Testis (tissue), 3 donors: ENCODE results near the gene HOMER3. TPM values are rescaled to one million over a fixed set of nuclear protein-coding genes. Genes with fewer than 3 reads are reported as not detected.

Source experiments
- DNase-seq: peaks from one replicate; pipeline ENCODE4 v3.0.0-alpha.2; 2019
- H3K27ac ChIP-seq, 2 donors: fragments of 200-600 bp; sonication (generic); one replicate each; pipeline ENCODE4 v1.5.1; 2019
- H3K27me3 ChIP-seq: fragments of 200-600 bp; sonication (generic); one replicate; pipeline ENCODE4 v1.5.1; 2019
- H3K36me3 ChIP-seq: fragments of 200-600 bp; sonication (generic); one replicate; pipeline ENCODE4 v1.5.1; 2017; ENCODE audit warnings: low read depth; ENCODE audit errors: missing control alignments
- H3K4me1 ChIP-seq: fragments of 200-600 bp; sonication (generic); one replicate; pipeline ENCODE4 v1.5.1; 2019
- H3K4me3 ChIP-seq, 2 donors: fragments of 200-600 bp; sonication (generic); one replicate each; pipeline ENCODE4 v1.5.1; 2017 to 2019
- H3K9me3 ChIP-seq: fragments of 200-600 bp; sonication (generic); one replicate; pipeline ENCODE4 v1.5.1; 2017
- POLR2A ChIP-seq: fragments of 450-650 bp; IDR thresholded peaks from one replicate; pipeline ENCODE4 v1.6.1; 2017; ENCODE audit warnings: antibody characterized with exemption, mild to moderate bottlenecking, moderate library complexity
- WGBS, 2 donors: methylation state at CpG; one replicate each; pipeline ENCODE4 v1.1.5; 2018; 5-methylcytosine and 5-hydroxymethylcytosine counted together
- intact Hi-C: fragments of 100-400 bp; cut with DNase I; formaldehyde crosslinking; loops from one replicate; pipeline ENCODE4 v1.15.1; 2023; ENCODE audit warnings: low total_unique reads
- polyA plus RNA-seq: library from polyadenylated mRNA; stranded (reverse); fragments of 350-450 nt; fragmentation: Illumina TruSeq; extraction: RNeasy Lipid Tissue Mini Kit (QIAGEN cat#74804); gene quantifications from one replicate; pipeline ENCODE4 v1.2.3, GENCODE V29; 2014; ENCODE audit warnings: low read depth, low replicate concordance; ENCODE audit not compliant: insufficient read depth
- total RNA-seq, 2 donors: library from RNA; depleted of rRNA; stranded (reverse); fragments of >200 nt; gene quantifications; one replicate each; pipeline ENCODE4 v1.2.3, GENCODE V29; 2016
- TF ChIP-seq, protein P1 (sequence below), 3 experiments: fragments of 450-650 bp in 2 of 3; fragments of 200-600 bp in 1 of 3; sonication (generic) in 1 of 3; IDR thresholded peaks; one replicate each; pipeline ENCODE4 v1.5.1; 2016 to 2019; ENCODE audit warnings: antibody characterized with exemption in 3 of 3, mild to moderate bottlenecking in 2 of 3, moderate library complexity in 1 of 3

HOMER3 gene
- total and polyA plus RNA-seq, 3 donors from 2014 or later = 19.9 to 39.6 (median 31.3) TPM

DNA sequence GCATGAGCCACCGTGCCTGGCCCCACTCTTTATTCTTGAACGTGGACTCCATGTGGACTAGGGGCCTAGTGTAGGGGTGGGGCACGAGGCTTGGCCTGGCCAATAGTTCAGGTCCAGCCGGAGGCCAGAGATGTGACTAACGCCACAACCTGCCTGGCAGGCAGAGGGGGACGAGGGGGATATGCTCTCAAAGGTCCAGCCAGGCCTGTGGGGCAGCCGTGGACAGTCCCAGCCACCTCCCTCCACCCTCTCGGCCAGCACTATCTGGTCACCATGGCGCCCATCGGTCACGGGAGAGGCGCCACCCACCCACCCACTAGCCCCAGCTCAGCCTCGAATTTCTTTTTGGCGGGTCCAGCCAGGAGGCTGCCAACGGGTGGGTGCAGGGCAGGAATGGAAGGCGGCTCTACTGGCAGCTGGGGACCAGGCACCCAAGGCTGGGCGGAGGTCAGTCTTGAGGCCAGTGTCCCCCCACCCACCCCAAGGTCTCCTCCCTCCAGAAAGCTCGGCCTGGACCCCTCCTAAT is 42.9 kb downstream of the HOMER3 start:
- Histone ChIP-seq H3K4me3 (no peak overlapping the region), H3K4me1 (peaks cover 21% of the 10 kb centered on the region), H3K36me3 (no peaks in the 10 kb centered on the region), H3K27ac (peak overlapping the region in 1 of 2 donors; percentile 56), H3K9me3 (no peaks in the 10 kb centered on the region), H3K27me3 (no peaks in the 10 kb centered on the region)
- TF ChIP-seq, protein P1, sequence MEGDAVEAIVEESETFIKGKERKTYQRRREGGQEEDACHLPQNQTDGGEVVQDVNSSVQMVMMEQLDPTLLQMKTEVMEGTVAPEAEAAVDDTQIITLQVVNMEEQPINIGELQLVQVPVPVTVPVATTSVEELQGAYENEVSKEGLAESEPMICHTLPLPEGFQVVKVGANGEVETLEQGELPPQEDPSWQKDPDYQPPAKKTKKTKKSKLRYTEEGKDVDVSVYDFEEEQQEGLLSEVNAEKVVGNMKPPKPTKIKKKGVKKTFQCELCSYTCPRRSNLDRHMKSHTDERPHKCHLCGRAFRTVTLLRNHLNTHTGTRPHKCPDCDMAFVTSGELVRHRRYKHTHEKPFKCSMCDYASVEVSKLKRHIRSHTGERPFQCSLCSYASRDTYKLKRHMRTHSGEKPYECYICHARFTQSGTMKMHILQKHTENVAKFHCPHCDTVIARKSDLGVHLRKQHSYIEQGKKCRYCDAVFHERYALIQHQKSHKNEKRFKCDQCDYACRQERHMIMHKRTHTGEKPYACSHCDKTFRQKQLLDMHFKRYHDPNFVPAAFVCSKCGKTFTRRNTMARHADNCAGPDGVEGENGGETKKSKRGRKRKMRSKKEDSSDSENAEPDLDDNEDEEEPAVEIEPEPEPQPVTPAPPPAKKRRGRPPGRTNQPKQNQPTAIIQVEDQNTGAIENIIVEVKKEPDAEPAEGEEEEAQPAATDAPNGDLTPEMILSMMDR (IDR thresholded peaks at IDR 0.05) = no peak
- no peak for TF ChIP-seq POLR2A
- intact Hi-C loops = no loop called here
- WGBS, 2 donors = 52 to 62% methylated on average over 5 to 16 of the region's 18 CpGs
- no peak for DNase-seq

DNA sequence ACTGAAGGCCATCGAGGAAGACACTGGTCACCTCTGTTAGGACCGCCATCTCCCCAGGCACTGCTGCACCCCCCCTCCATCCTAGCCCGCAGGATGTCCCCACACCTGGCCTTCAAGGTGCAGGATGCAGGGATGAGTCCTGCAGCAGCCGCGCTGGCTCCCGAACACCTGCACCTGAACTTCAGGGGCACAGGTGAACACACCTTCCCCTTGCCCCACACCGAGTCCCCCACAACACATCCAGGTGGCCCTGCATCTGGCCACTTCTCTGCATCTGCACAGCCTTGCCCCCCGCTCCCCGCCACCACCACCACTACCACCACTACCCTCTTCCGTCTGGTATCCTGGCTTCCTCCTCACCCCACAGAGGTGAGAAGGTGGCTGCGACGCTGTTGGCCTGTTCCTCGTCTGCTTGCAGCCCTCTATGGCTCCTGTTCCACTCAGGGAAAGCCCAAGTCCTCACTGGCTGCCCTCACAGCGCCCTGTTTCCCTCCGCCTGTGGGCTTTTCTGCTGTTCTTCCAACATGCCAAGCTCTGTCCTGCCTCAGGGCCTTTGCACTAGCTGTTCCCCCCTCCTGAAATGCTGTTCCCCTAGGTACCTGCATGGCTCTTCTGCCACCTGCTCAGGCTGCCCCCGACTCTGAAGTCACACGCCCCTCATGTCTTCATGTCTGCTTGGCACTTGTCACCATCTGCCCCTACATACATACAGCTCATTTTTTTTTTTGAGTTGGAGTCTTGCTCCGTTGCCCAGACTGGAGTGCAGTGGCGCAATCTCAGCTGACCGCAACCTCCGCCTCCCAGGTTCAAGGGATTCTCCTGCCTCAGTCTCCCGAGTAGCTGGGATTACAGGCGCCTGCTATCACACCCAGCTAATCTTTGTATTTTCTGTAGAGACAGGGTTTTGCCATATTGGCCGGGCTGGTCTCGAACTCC is 43.7 kb downstream of the HOMER3 start:
- H3K4me3 ChIP-seq = no peak overlapping the region
- intact Hi-C loops = no loop called here
- H3K9me3 ChIP-seq = no peaks in the 10 kb centered on the region
- no peak overlapping the region for H3K27ac ChIP-seq
- no peaks in the 10 kb centered on the region for H3K27me3 ChIP-seq
- DNase-seq = no peak
- H3K36me3 ChIP-seq = no peaks in the 10 kb centered on the region
- H3K4me1 ChIP-seq = peaks cover 21% of the 10 kb centered on the region
- TF ChIP-seq POLR2A = no peak
- TF ChIP-seq, protein P1 (IDR thresholded peaks at IDR 0.05) = no peak
- 89 to 92% methylated on average over 18 to 25 of the region's 25 CpGs for WGBS, 2 donors

DNA sequence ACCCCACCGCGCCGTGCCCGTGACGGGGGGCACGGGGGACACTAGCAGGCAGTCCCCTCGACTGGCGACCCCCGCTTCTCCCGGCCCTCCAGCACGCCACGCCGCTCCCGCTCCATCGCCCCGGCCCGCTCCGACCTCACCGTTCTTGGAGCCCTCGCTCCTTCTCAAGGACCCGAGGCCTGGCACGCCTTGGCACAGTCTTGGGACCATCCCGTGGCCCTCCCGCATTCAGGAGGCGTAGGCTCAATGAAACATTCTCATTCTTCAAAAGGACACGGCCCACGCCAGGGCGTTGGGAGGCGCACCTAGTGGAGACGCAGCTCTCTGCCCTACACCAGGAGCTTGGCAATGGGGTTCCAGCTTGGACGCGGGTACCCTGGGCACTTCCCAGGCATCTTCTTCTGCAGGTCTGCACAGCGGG is 44.6 kb downstream of the HOMER3 start:
- intact Hi-C loops = no loop called here
- no peak overlapping the region for H3K27ac ChIP-seq
- H3K4me1 ChIP-seq = peaks cover 21% of the 10 kb centered on the region
- TF ChIP-seq, protein P1 (IDR thresholded peaks at IDR 0.05) = peak in 1 of 3 experiments; percentile 13
- TF ChIP-seq POLR2A = no peak
- H3K9me3 ChIP-seq = no peaks in the 10 kb centered on the region
- DNase-seq = peak; percentile 90
- no peaks in the 10 kb centered on the region for H3K27me3 ChIP-seq
- peak overlapping the region; percentile 26 to 54 for H3K4me3 ChIP-seq
- WGBS, 2 donors = 18 to 28% methylated on average over 5 to 13 of the region's 33 CpGs
- H3K36me3 ChIP-seq = no peaks in the 10 kb centered on the region

DNA sequence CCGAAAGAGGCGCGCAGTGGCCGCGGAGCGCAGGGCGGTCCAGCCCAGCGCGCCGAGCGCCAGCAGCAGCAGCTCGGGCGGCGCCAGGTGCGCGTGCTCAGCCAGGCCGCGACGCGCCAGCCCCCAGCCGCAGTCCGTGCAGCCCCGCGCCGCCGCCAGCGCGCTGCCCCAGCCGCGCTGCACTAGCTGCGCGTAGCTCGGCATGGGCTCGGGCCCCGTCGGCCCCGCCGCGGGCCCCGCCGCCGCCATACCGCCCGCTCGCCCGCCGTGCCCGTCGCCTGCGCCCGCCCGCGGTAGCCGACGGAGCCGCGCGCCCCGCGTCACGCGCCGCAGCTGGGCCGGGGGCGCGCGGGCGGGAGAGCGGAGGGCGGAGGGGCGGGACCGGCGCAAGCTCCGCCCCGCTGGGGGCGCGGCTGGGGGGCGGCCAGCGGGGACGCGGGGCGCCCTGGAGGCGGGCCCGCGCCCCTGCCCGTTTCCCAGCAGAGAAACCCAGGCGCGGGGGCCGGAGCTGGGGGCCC is 45.1 kb downstream of the HOMER3 start, which contains the start of gene CERS1:
Gene CERS1 (minus strand): TSS at position 335 of the 518 bp plus-strand sequence. CDS start 86 bp downstream, at position 249.
- Histone ChIP-seq H3K4me1 (peaks cover 21% of the 10 kb centered on the region), H3K27ac (peak within 1 kb of the TSS; percentile 53 to 72), H3K9me3 (no peaks in the 10 kb centered on the region), H3K4me3 (peak within 1 kb of the TSS; percentile 50 to 65), H3K36me3 (no peaks in the 10 kb centered on the region), H3K27me3 (no peaks in the 10 kb centered on the region)
- TF ChIP-seq, protein P1 (IDR thresholded peaks at IDR 0.05) = no peak
- no peak for TF ChIP-seq POLR2A
- DNase-seq = no peak
- 2% methylated on average over 32 of the region's 89 CpGs; no CpG with 5 or more reads in 1 of the 2 donors for WGBS, 2 donors
- intact Hi-C loops = no loop called here
